ENCODE data around the gene NLRP12.
A peak's percentile ranks its signal among the peaks of the same experiment; 100 is the strongest.
"Not testable (repeated sequence)": the region's sequence is repeated elsewhere in the genome, so short reads cannot be mapped to it uniquely, and the experiment has no call there.

Gene NLRP12

DNA sequence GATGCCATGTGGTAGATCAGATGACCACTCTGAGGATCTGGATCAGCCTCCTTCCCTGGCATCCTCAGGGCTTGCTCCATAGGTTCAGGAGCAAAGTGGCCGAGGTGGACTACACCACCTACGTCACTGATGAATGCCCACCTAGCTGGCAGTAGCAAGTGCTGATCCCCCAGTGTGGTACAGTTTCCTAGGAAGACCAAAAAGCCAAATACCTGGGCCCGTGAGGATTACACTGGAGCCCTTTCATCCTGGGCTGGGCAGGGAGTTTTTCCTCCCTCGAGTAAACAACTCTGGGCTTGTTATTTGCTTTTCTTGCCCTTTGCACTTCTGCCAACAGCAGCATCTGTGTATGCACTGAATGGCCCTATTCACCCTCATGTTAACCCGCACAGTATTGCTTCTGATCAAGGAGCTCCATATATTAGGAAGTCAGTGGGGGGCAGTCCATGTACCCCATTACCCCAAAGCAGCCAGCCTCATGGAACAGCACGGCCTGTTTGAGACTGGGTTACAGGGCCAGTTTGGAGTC, 40.3 kb upstream of the NLRP12 start:
- TF ChIP-seq POLR2A (IDR thresholded peaks at IDR 0.05; ENCODE audit: low read depth, low read length), result no peak
- no peak for FAIRE-seq
- DNase-seq (ENCODE audit: insufficient read length, low spot score), result no peak

DNA sequence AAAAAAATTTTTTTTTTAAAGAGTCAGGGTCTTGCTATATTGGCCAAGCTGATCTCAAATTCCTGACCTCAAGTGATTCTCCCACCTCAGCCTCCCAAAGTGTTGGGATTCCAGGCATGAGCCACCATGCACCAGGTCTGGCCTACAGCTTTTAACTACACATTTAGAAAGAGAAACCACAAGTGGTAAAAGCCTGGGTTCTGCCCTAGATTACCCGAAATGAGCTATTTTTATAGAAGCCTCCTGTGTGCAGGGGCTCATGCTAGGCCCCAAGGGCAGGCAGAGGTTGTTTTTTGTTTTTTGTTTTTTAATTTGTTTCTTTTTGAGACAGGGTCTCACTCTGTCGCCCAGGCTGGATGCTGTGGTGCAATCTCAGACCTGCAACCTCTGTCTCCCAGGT, 29.6 kb upstream of the NLRP12 start:
- FAIRE-seq (no peak), DNase-seq (ENCODE audit: insufficient read length, low spot score) (no peak)
- TF ChIP-seq POLR2A (IDR thresholded peaks at IDR 0.05; ENCODE audit: low read depth, low read length), result no peak

DNA sequence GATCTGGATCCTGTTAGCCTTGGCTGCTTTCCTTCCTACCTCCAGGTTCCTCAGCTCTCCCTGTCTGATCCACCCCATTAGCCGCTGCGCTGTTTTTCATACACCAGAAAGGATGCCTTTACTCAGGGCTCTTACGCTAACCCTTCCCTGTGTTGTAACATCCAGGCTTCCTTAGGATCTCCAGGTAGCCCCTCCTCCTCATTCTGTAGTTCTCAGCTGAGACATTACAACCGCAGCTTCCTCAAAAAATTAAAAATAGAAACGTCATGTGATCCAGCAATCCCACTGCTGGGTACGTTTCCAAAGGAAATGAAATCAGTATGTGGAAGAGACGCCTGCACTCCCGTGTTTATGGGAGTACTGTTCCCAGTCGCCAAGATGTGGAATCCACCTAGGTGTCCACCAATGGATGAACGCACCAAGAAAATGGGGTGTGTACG, 25.1 kb upstream of the NLRP12 start:
- DNase-seq (ENCODE audit: insufficient read length, low spot score), result peak; percentile 11
- FAIRE-seq, result no peak
- no peak for TF ChIP-seq POLR2A (IDR thresholded peaks at IDR 0.05; ENCODE audit: low read depth, low read length)

DNA sequence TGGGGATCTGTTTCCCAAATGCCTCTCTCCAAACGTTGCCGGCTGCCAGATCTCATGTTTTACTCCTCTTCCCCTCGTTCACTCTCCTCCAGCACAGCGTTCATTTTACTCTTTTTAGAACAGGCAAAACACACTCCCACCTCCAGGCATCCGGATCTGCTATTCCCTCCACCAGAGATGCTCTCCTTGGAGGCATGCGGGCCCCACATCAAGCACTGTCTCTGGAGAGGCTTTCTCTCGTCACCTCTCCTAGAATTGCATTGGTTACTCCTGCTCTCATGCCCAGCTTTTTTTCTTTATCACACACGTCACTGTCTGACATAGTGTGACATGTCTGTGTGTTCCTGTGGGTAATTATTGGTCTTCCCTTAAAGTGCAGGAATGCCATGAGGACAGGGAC, 23.4 kb upstream of the NLRP12 start:
- FAIRE-seq (no peak), DNase-seq (ENCODE audit: insufficient read length, low spot score) (no peak)
- no peak for TF ChIP-seq POLR2A (IDR thresholded peaks at IDR 0.05; ENCODE audit: low read depth, low read length)

DNA sequence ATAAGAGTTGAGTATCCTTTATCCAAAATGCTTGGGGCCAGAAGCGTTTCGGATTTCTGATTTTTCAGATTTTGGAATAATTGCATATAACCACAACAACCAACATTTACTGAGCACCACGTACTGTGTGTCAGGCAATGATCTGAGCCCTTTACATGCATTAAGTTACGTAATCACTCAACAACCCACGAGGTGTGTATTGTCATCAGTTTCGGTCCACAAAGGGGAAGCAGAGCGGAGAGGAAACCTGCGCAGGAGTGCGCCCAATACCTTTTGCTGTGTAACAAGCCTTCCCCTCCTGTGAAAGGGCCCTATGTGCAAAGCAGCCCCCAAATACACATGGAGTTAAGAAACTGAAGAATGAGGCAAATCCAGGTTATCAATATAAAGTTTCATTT, 20.7 kb upstream of the NLRP12 start:
- no peak for TF ChIP-seq POLR2A (IDR thresholded peaks at IDR 0.05; ENCODE audit: low read depth, low read length)
- DNase-seq (ENCODE audit: insufficient read length, low spot score), result no peak
- no peak for FAIRE-seq

DNA sequence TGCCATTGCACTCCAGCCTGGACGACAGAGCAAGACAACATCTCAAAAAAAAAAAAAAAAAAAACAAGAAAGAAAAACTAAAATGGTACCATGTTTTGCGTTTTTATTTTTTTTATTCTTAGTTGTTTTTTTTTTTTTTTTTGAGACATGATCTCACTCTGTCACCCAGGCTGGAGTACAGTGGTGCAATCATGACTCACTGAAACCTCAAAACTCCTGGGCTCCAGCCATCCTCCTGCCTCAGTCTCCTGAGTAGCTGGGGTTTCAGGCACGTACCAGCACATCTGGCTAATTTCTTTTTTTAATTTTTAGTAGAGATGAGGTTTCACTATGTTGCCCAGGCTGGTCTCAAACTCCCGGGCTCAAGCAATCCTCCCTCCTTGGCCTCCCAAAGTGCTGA, 16.8 kb upstream of the NLRP12 start:
- not testable (repeated sequence) for DNase-seq (ENCODE audit: insufficient read length, low spot score); FAIRE-seq

DNA sequence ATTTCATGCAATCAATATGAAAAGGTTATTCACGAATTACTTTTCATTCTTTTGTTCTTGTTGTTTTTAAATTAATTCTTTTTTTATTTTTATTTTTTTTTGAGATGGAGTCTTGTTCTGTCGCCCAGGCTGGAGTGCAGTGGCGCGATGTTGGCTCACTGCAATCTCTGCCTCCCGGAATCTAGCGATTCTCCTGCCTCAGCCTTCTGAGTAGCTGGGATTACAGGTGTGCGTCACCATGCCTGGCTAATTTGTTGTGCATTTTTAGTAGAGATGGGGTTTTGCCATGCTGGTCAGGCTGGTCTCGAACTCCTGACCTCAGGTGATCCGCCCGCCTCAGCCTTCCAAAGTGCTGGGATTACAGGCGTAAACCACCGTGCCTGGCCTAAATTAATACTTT, 16.1 kb upstream of the NLRP12 start:
- not testable (repeated sequence) for DNase-seq (ENCODE audit: insufficient read length, low spot score)

DNA sequence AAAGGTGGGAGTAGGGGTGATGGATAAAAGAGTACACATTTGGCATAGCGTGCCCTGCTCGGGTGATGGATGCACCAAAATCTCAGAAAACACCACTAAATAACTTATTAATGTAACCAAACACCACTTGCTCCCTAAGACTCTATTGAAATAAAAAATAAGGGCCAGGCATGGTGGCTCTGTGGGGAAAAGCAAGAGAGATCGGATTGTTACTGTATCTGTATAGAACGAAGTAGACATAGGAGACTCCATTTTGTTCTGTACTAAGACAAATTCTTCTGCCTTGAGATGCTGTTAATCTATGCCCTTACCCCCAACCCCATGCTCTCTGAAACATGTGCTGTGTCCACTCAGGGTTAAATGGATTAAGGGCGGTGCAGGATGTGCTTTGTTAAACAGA, 14.3 kb upstream of the NLRP12 start:
- not testable (repeated sequence) for DNase-seq (ENCODE audit: insufficient read length, low spot score); FAIRE-seq

More for the DNA sequence above, 16.1 kb upstream of the NLRP12 start:
- FAIRE-seq, result not testable (repeated sequence)

DNA sequence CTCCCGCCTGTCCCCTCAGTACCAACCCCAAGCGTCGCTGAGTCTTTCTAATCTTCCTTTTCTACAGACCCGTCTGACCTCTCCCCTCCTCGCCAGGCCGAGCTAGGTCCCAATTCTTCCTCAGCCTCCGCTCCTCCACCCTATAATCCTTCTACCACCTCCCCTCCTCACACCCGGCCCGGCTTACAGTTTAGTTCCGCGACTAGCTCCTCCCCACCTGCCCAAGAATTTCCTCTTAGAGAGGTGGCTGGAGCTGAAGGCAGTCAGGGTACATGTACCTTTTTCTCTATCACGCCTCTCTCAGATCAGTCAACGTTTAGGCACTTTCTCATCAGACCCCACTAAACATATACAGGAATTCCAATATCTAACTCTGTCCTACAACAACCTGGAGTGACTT, 8.7 kb upstream of the NLRP12 start:
- not testable (repeated sequence) for FAIRE-seq; DNase-seq (ENCODE audit: insufficient read length, low spot score)

DNA sequence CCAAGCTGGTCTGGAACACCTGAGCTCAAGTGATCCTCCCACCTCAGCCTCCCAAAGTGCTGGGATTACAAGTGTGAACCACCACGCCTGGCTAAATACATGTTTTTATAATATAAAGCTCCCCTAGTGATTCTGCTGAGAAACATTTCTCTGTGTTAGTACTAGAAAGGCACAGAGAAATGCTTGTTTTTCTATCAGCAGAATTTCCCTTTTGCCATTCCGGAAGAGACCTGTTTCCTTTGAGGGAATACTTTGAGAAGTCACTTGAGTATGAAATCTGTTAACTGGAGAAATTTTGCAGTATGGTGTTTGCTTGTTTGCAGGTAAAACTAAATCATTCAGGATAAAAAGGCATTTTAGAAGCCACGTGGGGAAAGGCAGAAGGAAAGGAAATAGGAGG, 4.4 kb upstream of the NLRP12 start:
- no peak for TF ChIP-seq POLR2A (IDR thresholded peaks at IDR 0.05; ENCODE audit: low read depth, low read length)
- FAIRE-seq (no peak), DNase-seq (ENCODE audit: insufficient read length, low spot score) (no peak)

DNA sequence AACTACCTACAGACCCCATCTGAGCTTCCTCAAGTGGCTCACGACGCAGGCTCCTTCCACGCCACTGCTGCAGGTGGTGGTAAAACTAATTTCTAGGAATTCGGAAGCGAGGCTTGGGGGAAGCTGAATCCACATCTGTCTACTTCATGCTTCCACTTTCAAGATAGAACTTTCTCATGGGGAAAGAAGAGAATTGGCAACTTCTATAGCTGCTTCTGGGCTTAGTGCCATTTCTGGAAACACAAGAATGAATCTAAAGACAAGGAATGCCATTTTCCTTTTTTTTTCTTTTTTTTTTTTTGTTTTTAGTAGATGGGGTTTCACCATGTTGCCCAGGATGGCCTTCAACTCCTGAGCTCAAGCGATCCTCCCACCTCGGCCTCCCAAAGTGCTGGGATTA, 2.8 kb upstream of the NLRP12 start:
- TF ChIP-seq POLR2A (IDR thresholded peaks at IDR 0.05; ENCODE audit: low read depth, low read length), result no peak
- FAIRE-seq, result no peak
- no peak for DNase-seq (ENCODE audit: insufficient read length, low spot score)

DNA sequence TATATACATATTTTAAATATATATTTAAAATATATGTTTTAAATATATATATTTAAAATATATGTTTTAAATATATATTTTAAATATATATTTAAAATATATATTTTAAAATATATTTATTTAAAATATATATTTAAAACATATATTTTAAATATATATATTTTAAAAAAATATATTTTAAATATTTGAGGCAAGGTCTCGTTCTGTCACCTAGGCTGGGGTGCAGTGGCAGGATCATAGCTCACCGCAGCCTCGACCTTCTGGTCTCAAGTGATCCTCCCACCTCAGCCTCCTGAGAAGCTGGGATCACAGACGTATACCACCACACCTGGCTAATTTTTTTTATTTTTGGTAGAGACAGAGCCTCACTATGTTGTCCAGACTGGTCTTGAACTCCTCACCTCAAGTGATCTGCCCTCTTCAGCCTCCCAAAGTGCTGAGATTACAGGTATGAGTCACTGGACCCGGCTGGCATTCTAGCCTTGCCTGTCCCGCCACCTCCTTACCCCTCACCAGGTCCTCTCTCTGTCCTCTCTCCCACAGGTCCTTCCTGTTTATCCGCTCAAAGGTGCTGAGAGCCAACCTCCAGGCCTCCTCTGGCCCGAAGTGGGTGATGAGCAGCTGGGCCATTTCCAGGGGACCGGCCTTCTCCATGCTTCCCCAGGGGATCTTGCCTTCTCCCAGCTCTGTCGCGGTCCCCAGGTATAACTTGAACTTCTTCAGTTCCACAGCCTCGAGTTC, 564 bp downstream of the NLRP12 start:
- no peak for TF ChIP-seq POLR2A (IDR thresholded peaks at IDR 0.05; ENCODE audit: low read depth, low read length)
- DNase-seq (ENCODE audit: insufficient read length, low spot score) (no peak), FAIRE-seq (no peak)

DNA sequence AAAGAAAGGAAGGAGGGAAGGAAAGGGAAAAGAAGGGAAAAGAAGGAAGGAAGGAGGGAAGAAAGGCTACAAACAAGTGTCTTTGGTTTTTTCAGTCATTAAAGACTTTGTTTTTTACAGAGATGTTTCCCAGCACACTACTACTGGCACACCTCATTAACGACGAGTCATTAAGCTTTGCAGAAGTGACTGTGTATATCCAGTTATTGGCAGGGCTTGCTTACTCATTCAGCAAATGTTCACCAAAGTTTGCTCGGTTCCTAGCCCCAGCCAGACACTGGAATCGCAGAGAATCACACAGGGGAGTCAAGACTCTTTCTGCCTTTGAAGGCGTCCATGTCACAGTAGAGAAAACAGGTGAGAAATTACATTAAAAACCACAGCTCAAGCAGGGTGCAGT, 4.3 kb downstream of the NLRP12 start:
- TF ChIP-seq POLR2A (IDR thresholded peaks at IDR 0.05; ENCODE audit: low read depth, low read length), result no peak
- DNase-seq (ENCODE audit: insufficient read length, low spot score) (no peak), FAIRE-seq (no peak)

DNA sequence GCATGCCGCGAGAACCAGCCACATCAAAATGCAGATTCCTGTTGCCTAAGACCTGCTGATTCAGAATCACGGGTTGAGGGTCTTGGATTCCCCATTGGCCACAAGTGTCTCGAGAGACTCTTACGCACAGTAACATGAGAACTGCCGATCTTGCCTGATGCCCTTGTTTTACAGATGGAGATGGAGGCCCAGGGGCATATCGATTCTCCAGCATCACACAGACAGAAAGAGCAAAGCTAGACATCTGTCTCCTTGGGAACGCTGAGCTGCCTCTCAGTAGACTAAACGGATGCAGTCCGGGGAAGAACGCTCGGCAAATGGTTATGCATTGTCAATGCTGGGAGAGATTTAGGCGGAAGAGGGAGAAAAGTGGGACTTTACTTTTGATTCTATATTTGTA, 5.4 kb downstream of the NLRP12 start:
- DNase-seq (ENCODE audit: insufficient read length, low spot score) (no peak), FAIRE-seq (no peak)
- TF ChIP-seq POLR2A (IDR thresholded peaks at IDR 0.05; ENCODE audit: low read depth, low read length), result no peak

DNA sequence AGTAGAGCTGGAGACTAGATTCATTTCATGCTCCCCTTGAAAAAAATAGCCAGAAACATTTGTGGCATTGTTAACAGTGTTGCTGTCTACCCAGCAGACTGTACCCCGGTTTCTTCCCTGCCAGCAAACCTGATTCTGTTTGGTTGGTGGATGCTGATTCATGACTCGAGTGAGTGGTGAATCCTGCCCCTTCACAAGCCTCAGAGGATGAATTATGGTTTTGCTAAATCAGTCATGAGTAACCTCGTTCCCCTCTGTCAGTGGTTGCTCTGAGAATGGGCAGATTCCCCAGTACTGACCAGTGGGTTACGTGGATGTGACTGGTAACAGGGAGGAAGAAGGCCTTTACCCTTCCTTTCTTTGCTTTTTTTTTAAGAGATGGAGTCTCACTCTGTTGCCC, 10.1 kb downstream of the NLRP12 start:
- TF ChIP-seq POLR2A (IDR thresholded peaks at IDR 0.05; ENCODE audit: low read depth, low read length), result no peak

DNA sequence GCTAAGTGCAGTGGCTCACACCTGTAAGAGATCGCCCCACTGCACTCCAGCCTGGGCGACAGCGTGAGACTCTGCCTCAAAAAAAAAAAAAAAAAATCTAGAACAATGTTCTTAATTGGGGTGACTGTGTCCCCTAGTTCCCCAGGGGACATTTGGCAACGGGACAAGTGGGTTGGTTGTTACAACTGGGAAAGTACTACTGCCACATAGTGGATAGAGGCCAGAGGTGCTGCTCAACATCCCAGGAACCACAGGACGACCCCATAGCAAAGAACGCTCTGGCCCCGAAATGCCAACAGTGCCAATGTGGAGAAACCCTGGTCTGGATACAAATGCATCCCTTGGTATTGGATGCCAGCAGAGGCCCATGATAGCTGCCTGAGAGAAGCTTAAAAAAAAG, 11.8 kb downstream of the NLRP12 start:
- DNase-seq (ENCODE audit: insufficient read length, low spot score), result no peak
- no peak for FAIRE-seq
- TF ChIP-seq POLR2A (IDR thresholded peaks at IDR 0.05; ENCODE audit: low read depth, low read length), result no peak

More for the DNA sequence above, 10.1 kb downstream of the NLRP12 start:
- DNase-seq (ENCODE audit: insufficient read length, low spot score) (peak; percentile 79), FAIRE-seq (peak; percentile 41)

Data from H54 (cell line).